ENCODE results near the gene TNF.

TNF gene

GRCh38 chr6:31575335-31575901, at the start of gene TNF:
Gene TNF, plus strand, starts transcription at chr6:31575565. Its CDS starts 177 bp downstream, at chr6:31575742.
- DNase-seq: no peak

- DNase-seq: no peak
Observed at GRCh38 chr6:31525932-31526591, 49.3 kb upstream of the TNF start.

- DNase-seq: no peak
Observed at GRCh38 chr6:31528307-31528777, 47.0 kb upstream of the TNF start.

GRCh38 chr6:31528821-31529328, 46.5 kb upstream of the TNF start, which contains the start of gene MCCD1:
Gene MCCD1, plus strand, starts transcription at chr6:31528962. Its CDS starts 53 bp downstream, at chr6:31529015.
- DNase-seq: no peak

GRCh38 chr6:31529329-31530150, 45.8 kb upstream of the TNF start:
- no peak for DNase-seq

GRCh38 chr6:31530659-31531058, 44.7 kb upstream of the TNF start:
- no peak for DNase-seq

GRCh38 chr6:31531162-31531561, 44.2 kb upstream of the TNF start:
- DNase-seq: no peak

GRCh38 chr6:31531771-31532643, 43.4 kb upstream of the TNF start:
- no peak for DNase-seq

GRCh38 chr6:31532644-31533454, 42.5 kb upstream of the TNF start:
- DNase-seq: no peak

- no peak for DNase-seq
Observed at GRCh38 chr6:31533455-31533841, 41.9 kb upstream of the TNF start.

- no peak for DNase-seq
Observed at GRCh38 chr6:31534011-31534410, 41.4 kb upstream of the TNF start.

GRCh38 chr6:31534521-31535040, 40.8 kb upstream of the TNF start:
- no peak for DNase-seq

GRCh38 chr6:31535538-31536324, 39.6 kb upstream of the TNF start:
- DNase-seq: no peak

GRCh38 chr6:31538805-31539400, 36.5 kb upstream of the TNF start:
- DNase-seq: no peak

- no peak for DNase-seq
Observed at GRCh38 chr6:31540640-31541039, 34.7 kb upstream of the TNF start.

GRCh38 chr6:31541059-31541657, 34.2 kb upstream of the TNF start:
- peak; percentile 71 for DNase-seq

- peak; percentile 98 for DNase-seq
Observed at GRCh38 chr6:31541658-31542521, 33.5 kb upstream of the TNF start, which contains the start of gene DDX39B. Gene DDX39B, minus strand, starts transcription at chr6:31542003. Its CDS starts 1,471 bp downstream, at chr6:31540532.

- DNase-seq: no peak
Observed at GRCh38 chr6:31543639-31544038, 31.7 kb upstream of the TNF start.

- no peak for DNase-seq
Observed at GRCh38 chr6:31544676-31545075, 30.7 kb upstream of the TNF start.

Measured in NCI-H510A (cell line).